Bronchial epithelial cell (primary cell): ENCODE data around the gene DPP10. TPM values are rescaled to one million over a fixed set of nuclear protein-coding genes. Genes with fewer than 3 reads are reported as not detected.

Source experiments
- DNase-seq: peaks from one replicate; pipeline ENCODE4 v3.0.0-alpha.2; 2010; ENCODE audit warnings: low read depth
- FAIRE-seq: peaks from 2 replicates; lab custom pipeline; 2011; peaks lifted over from hg19 to GRCh38; lab: Jason Lieb, UNC
- H3K27me3 ChIP-seq: 2 replicates; pipeline ENCODE4 v1.5.1; 2011; ENCODE audit warnings: low read length; ENCODE audit not compliant: control insufficient read depth, insufficient read depth
- H3K36me3 ChIP-seq: 2 replicates; pipeline ENCODE4 v1.5.1; 2011; ENCODE audit warnings: low read length; ENCODE audit not compliant: control insufficient read depth, insufficient read depth
- H3K4me3 ChIP-seq: 2 replicates; pipeline ENCODE4 v1.5.1; 2011; ENCODE audit warnings: mild to moderate bottlenecking, low read depth, low read length, control low read depth
- CTCF ChIP-seq: IDR thresholded peaks from 2 replicates; pipeline ENCODE4 v1.5.1; 2011; ENCODE audit warnings: mild to moderate bottlenecking, moderate library complexity, low read length, control low read depth, inconsistent platforms; ENCODE audit not compliant: insufficient read depth, severe bottlenecking
- total RNA-seq: library from RNA; depleted of rRNA; stranded (reverse); fragments of >200 nt; gene quantifications from 2 replicates; pipeline ENCODE4 v1.2.1, GENCODE V29; 2014

DPP10 gene
- total RNA-seq, 1 donor from 2014 or later = 0.26 TPM

- DNase-seq = no peak
- FAIRE-seq = peak; percentile 32
- Histone ChIP-seq H3K27me3 (no peaks in the 10 kb centered on the region), H3K4me3 (no peak overlapping the region), H3K36me3 (no peaks in the 10 kb centered on the region)
- no peak for TF ChIP-seq CTCF
Observed at GRCh38 chr2:114925296-114926255, 483.1 kb downstream of the DPP10 start.

- no peak overlapping the region for H3K4me3 ChIP-seq
- TF ChIP-seq CTCF = no peak
- DNase-seq (no peak), FAIRE-seq (no peak)
- no peaks in the 10 kb centered on the region for H3K36me3 ChIP-seq
- H3K27me3 ChIP-seq = no peaks in the 10 kb centered on the region
Observed at GRCh38 chr2:114926303-114926702, 483.9 kb downstream of the DPP10 start.

- no peak overlapping the region for H3K4me3 ChIP-seq
- no peaks in the 10 kb centered on the region for H3K36me3 ChIP-seq
- no peaks in the 10 kb centered on the region for H3K27me3 ChIP-seq
- FAIRE-seq = no peak
- no peak for TF ChIP-seq CTCF
- DNase-seq = no peak
Observed at GRCh38 chr2:114929225-114929624, 486.8 kb downstream of the DPP10 start.

GRCh38 chr2:114933671-114934241 is 491.3 kb downstream of the DPP10 start:
- no peak for TF ChIP-seq CTCF
- no peaks in the 10 kb centered on the region for H3K36me3 ChIP-seq
- DNase-seq = no peak
- no peaks in the 10 kb centered on the region for H3K27me3 ChIP-seq
- no peak for FAIRE-seq
- no peak overlapping the region for H3K4me3 ChIP-seq

GRCh38 chr2:114935031-114935430 is 492.6 kb downstream of the DPP10 start:
- no peaks in the 10 kb centered on the region for H3K36me3 ChIP-seq
- H3K27me3 ChIP-seq = no peaks in the 10 kb centered on the region
- H3K4me3 ChIP-seq = no peak overlapping the region
- FAIRE-seq = no peak
- DNase-seq = no peak
- no peak for TF ChIP-seq CTCF
